Measurements from ENCODE around the gene NLRX1.

DNA sequence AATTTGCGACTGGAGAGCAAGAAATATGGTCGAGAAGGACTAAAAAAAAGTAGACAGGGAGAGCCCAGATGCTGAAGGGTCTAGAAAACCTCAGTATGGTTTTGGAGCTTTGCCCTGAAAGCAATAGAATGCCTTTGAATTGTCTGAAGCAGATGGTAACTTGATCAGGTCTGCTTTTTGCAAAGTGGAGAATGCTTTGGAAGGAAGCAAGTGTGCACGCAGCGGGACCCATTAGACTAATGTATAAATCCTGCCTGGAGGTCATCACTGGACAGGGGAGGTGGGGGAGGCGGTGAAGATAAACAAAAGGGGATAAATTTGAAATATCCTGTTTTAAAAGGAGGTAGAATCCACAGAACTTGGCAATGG, 47.9 kb upstream of the NLRX1 start:
- no peak for TF ChIP-seq CTCF (IDR thresholded peaks at IDR 0.05; ENCODE audit: low read length)
- TF ChIP-seq EZH2phosphoT487 (IDR thresholded peaks at IDR 0.05; ENCODE audit: low read length) = no peak

All from MM.1S (cell line).